ENCODE results near the gene WNT9A. TPM values are rescaled to one million over a fixed set of nuclear protein-coding genes. Genes with fewer than 3 reads are reported as not detected.
"Not testable (repeated sequence)": the region's sequence is repeated elsewhere in the genome, so short reads cannot be mapped to it uniquely, and the experiment has no call there.

Gene WNT9A
- polyA plus RNA-seq, 1 donor from 2014 or later = 0.57 TPM

DNA sequence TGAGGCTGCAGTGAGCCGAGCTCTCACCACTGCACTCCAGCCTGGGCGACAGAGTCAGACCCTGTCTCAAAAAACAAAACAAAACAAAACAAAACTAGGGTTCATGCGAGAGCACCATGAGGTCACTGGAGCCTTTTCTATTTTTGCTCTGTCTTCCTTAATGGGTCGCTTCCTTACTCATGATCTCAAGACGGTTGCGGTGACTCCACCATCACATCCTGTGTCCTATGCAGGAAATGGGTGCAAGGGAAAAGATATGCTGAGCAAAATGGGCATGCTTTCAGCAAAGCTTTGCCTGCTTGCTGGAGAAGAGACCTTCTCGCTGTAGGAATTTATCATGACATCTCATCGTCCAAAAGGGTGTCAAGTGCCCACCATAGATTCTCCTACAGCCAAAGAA is 36.4 kb downstream of the WNT9A start:
- no peaks in the 10 kb centered on the region for H3F3A ChIP-seq (ENCODE audit: insufficient read depth, low read length, poor library complexity, severe bottlenecking)
- no peak overlapping the region for H3K4me2 ChIP-seq (ENCODE audit: low read length)
- H4K20me1 ChIP-seq (ENCODE audit: insufficient read depth) = no peaks in the 10 kb centered on the region
- no peak overlapping the region for H3K4me3 ChIP-seq (ENCODE audit: low read length)
- H3K27ac ChIP-seq (ENCODE audit: low read length) = no peak overlapping the region
- no peaks in the 10 kb centered on the region for H3K9me3 ChIP-seq (ENCODE audit: low read length)
- TF ChIP-seq POLR2AphosphoS5 (IDR thresholded peaks at IDR 0.05) (no peak), RAD21 (conservative IDR thresholded peaks at IDR 0.05) (no peak), EZH2 (IDR thresholded peaks at IDR 0.05; ENCODE audit: borderline replicate concordance, insufficient read depth, low read length, poor library complexity, severe bottlenecking) (no peak), MXI1 (conservative IDR thresholded peaks at IDR 0.05; ENCODE audit: poor library complexity, severe bottlenecking) (no peak), EP300 (conservative IDR thresholded peaks at IDR 0.05; ENCODE audit: poor library complexity, severe bottlenecking) (no peak), SMC3 (conservative IDR thresholded peaks at IDR 0.05; ENCODE audit: poor library complexity) (no peak), TAF1 (IDR thresholded peaks at IDR 0.05; ENCODE audit: low read depth) (no peak)
- TF ChIP-seq, protein P1, sequence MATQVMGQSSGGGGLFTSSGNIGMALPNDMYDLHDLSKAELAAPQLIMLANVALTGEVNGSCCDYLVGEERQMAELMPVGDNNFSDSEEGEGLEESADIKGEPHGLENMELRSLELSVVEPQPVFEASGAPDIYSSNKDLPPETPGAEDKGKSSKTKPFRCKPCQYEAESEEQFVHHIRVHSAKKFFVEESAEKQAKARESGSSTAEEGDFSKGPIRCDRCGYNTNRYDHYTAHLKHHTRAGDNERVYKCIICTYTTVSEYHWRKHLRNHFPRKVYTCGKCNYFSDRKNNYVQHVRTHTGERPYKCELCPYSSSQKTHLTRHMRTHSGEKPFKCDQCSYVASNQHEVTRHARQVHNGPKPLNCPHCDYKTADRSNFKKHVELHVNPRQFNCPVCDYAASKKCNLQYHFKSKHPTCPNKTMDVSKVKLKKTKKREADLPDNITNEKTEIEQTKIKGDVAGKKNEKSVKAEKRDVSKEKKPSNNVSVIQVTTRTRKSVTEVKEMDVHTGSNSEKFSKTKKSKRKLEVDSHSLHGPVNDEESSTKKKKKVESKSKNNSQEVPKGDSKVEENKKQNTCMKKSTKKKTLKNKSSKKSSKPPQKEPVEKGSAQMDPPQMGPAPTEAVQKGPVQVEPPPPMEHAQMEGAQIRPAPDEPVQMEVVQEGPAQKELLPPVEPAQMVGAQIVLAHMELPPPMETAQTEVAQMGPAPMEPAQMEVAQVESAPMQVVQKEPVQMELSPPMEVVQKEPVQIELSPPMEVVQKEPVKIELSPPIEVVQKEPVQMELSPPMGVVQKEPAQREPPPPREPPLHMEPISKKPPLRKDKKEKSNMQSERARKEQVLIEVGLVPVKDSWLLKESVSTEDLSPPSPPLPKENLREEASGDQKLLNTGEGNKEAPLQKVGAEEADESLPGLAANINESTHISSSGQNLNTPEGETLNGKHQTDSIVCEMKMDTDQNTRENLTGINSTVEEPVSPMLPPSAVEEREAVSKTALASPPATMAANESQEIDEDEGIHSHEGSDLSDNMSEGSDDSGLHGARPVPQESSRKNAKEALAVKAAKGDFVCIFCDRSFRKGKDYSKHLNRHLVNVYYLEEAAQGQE (IDR thresholded peaks at IDR 0.05; ENCODE audit: borderline replicate concordance) = no peak
- TF ChIP-seq, protein P2, sequence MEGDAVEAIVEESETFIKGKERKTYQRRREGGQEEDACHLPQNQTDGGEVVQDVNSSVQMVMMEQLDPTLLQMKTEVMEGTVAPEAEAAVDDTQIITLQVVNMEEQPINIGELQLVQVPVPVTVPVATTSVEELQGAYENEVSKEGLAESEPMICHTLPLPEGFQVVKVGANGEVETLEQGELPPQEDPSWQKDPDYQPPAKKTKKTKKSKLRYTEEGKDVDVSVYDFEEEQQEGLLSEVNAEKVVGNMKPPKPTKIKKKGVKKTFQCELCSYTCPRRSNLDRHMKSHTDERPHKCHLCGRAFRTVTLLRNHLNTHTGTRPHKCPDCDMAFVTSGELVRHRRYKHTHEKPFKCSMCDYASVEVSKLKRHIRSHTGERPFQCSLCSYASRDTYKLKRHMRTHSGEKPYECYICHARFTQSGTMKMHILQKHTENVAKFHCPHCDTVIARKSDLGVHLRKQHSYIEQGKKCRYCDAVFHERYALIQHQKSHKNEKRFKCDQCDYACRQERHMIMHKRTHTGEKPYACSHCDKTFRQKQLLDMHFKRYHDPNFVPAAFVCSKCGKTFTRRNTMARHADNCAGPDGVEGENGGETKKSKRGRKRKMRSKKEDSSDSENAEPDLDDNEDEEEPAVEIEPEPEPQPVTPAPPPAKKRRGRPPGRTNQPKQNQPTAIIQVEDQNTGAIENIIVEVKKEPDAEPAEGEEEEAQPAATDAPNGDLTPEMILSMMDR (IDR thresholded peaks at IDR 0.05; ENCODE audit: poor library complexity, severe bottlenecking) = no peak
- no peaks in the 10 kb centered on the region for H3K27me3 ChIP-seq (ENCODE audit: insufficient read depth, low read depth, low read length)
- H3K36me3 ChIP-seq (ENCODE audit: insufficient read depth, low read length) = no peaks in the 10 kb centered on the region
- no peaks in the 10 kb centered on the region for H3K79me2 ChIP-seq (replicated peaks; ENCODE audit: insufficient read depth, low read length)
- H3K9ac ChIP-seq (ENCODE audit: low read length) = no peak overlapping the region
- no peak overlapping the region for H2AFZ ChIP-seq (ENCODE audit: low read depth, low read length)
- no peaks in the 10 kb centered on the region for H3K9me2 ChIP-seq (ENCODE audit: insufficient read depth, low read length)

DNA sequence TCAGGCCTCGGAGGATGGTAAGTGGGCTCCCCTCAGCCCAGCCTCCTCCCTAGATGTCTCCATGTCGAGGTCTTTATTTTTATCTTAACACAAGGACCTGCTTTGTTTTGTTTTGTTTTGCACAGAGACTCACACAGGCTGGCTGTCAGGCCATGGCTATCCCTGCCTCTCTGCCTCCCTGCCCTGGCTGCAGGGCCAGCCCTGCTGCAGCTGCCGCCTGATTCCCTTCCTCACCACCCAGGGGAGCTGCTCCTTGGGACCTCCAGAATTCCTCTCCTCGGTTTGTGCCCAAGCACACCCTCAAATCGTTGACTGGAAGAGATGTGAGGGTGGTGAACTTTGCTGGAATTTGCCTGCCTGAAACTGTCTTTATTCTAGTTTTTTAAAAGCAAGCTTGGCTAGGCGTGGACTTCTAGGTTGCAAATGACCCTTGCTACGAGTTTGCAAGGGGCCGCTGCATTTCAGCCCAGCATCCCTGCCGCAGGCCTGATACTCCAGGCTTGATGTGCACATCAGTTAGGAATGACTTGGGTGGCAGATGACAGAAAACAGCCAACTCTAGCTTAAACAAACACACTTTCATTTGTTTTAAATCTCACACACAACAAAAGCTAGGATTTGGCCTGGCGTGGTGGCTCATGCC is 37.1 kb downstream of the WNT9A start:
- Histone ChIP-seq H2AFZ (ENCODE audit: low read depth, low read length) (no peak overlapping the region), H3K79me2 (replicated peaks; ENCODE audit: insufficient read depth, low read length) (no peaks in the 10 kb centered on the region), H3K9me2 (ENCODE audit: insufficient read depth, low read length) (no peaks in the 10 kb centered on the region), H3K9ac (ENCODE audit: low read length) (no peak overlapping the region), H3K27me3 (ENCODE audit: insufficient read depth, low read depth, low read length) (no peaks in the 10 kb centered on the region), H3F3A (ENCODE audit: insufficient read depth, low read length, poor library complexity, severe bottlenecking) (no peaks in the 10 kb centered on the region), H3K4me2 (ENCODE audit: low read length) (no peak overlapping the region), H3K27ac (ENCODE audit: low read length) (no peak overlapping the region), H3K9me3 (ENCODE audit: low read length) (no peaks in the 10 kb centered on the region), H3K4me3 (ENCODE audit: low read length) (no peak overlapping the region), H4K20me1 (ENCODE audit: insufficient read depth) (no peaks in the 10 kb centered on the region), H3K36me3 (ENCODE audit: insufficient read depth, low read length) (no peaks in the 10 kb centered on the region)
- TF ChIP-seq, protein P1 (IDR thresholded peaks at IDR 0.05; ENCODE audit: borderline replicate concordance) = no peak
- TF ChIP-seq EZH2 (IDR thresholded peaks at IDR 0.05; ENCODE audit: borderline replicate concordance, insufficient read depth, low read length, poor library complexity, severe bottlenecking) = no peak
- TF ChIP-seq MXI1 (conservative IDR thresholded peaks at IDR 0.05; ENCODE audit: poor library complexity, severe bottlenecking) = no peak
- TF ChIP-seq, protein P2 (IDR thresholded peaks at IDR 0.05; ENCODE audit: poor library complexity, severe bottlenecking) = no peak
- no peak for TF ChIP-seq SMC3 (conservative IDR thresholded peaks at IDR 0.05; ENCODE audit: poor library complexity)
- TF ChIP-seq EP300 (conservative IDR thresholded peaks at IDR 0.05; ENCODE audit: poor library complexity, severe bottlenecking) = no peak
- TF ChIP-seq POLR2AphosphoS5 (IDR thresholded peaks at IDR 0.05) = no peak

DNA sequence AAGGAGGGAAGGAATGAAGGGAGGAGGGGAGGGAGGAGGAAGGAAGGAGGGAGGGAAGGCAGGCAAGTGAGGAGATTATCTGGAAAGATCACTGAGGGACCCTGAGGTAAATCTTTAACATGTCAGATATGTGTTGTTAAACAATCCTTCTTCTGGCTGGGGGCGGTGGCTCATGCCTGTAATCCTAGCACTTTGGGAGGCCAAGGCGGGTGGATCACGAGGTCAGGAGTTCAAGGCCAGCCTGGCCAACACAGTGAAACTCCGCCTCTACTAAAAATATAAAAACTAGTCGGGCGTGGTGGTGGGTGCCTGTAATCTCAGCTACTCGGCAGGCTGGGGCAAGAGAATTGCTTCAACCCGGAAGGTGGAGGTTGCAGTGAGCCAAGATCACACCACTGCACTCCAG is 37.8 kb downstream of the WNT9A start:
- not testable (repeated sequence) for H3K27me3 ChIP-seq (ENCODE audit: insufficient read depth, low read depth, low read length); H3F3A ChIP-seq (ENCODE audit: insufficient read depth, low read length, poor library complexity, severe bottlenecking); H3K9ac ChIP-seq (ENCODE audit: low read length); H3K9me2 ChIP-seq (ENCODE audit: insufficient read depth, low read length); H3K79me2 ChIP-seq (replicated peaks; ENCODE audit: insufficient read depth, low read length); H3K4me3 ChIP-seq (ENCODE audit: low read length); H2AFZ ChIP-seq (ENCODE audit: low read depth, low read length); H3K27ac ChIP-seq (ENCODE audit: low read length); H3K4me2 ChIP-seq (ENCODE audit: low read length); H3K9me3 ChIP-seq (ENCODE audit: low read length); H4K20me1 ChIP-seq (ENCODE audit: insufficient read depth); H3K36me3 ChIP-seq (ENCODE audit: insufficient read depth, low read length)

All from neural cell (in vitro differentiated cells).